Parathyroid adenoma (tissue), 2 donors: ENCODE results near the gene TMEM174.

Source experiments
- H2AFZ ChIP-seq: fragments of 300-600 bp; sonication (generic); one replicate; pipeline ENCODE4 v1.7.0; 2017; ENCODE audit warnings: antibody characterized with exemption, mild to moderate bottlenecking
- H3K27ac ChIP-seq: fragments of 300-600 bp; sonication (generic); one replicate; pipeline ENCODE4 v1.7.0; 2017
- H3K27me3 ChIP-seq: fragments of 300-600 bp; sonication (generic); one replicate; pipeline ENCODE4 v1.7.0; 2017; ENCODE audit warnings: low read length; ENCODE audit not compliant: control insufficient read depth, insufficient read depth
- H3K36me3 ChIP-seq: fragments of 300-600 bp; sonication (generic); one replicate; pipeline ENCODE4 v1.7.0; 2017; ENCODE audit warnings: low read length; ENCODE audit not compliant: control insufficient read depth, insufficient read depth
- H3K4me1 ChIP-seq: fragments of 300-600 bp; sonication (generic); one replicate; pipeline ENCODE4 v1.7.0; 2017; ENCODE audit warnings: control low read depth
- H3K4me2 ChIP-seq: fragments of 300-600 bp; sonication (generic); one replicate; pipeline ENCODE4 v1.7.0; 2017; ENCODE audit warnings: low read length
- H3K4me3 ChIP-seq: fragments of 300-600 bp; sonication (generic); one replicate; pipeline ENCODE4 v1.7.0; 2017; ENCODE audit warnings: low read depth, low read length
- H3K79me2 ChIP-seq: fragments of 300-600 bp; sonication (generic); one replicate; pipeline ENCODE4 v1.7.0; 2017; ENCODE audit warnings: control low read depth
- H3K9ac ChIP-seq: fragments of 300-600 bp; sonication (generic); one replicate; pipeline ENCODE4 v1.7.0; 2017; ENCODE audit warnings: mild to moderate bottlenecking
- H3K9me3 ChIP-seq: fragments of 300-600 bp; sonication (generic); one replicate; pipeline ENCODE4 v1.7.0; 2017; ENCODE audit warnings: low read length; ENCODE audit not compliant: control insufficient read depth
- CTCF ChIP-seq: fragments of 300-600 bp; sonication (generic); IDR thresholded peaks from one replicate; pipeline ENCODE4 v1.7.0; 2017; ENCODE audit warnings: antibody characterized with exemption, mild to moderate bottlenecking
- donor health status: primary hyperparathyroidism.

The TMEM174 gene

DNA sequence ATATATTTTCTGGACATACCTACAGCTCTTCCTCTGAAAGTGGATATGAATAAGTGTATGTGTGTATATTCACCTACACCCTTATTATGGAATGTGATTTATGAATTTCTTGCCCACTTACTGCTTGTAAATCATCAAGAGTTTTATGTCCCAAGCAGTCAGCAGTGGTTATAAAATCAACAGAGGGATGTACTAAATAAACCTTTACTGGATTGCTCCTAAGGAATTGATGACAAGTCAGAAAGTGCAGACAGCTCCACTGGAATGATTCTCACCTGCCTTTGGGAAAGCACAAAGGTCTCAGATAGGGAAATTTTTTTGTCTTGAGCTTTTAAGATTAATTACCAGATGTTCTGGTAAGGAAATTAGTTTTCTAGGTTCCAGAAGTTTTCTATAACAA lies 9.3 kb downstream of the TMEM174 start:
- peaks cover 4% of the 10 kb centered on the region for H3K4me1 ChIP-seq
- TF ChIP-seq CTCF: no peak
- H3K9ac ChIP-seq: no peak overlapping the region
- H3K27me3 ChIP-seq: no peaks in the 10 kb centered on the region
- H3K4me3 ChIP-seq: no peak overlapping the region
- no peaks in the 10 kb centered on the region for H3K9me3 ChIP-seq
- no peak overlapping the region for H3K4me2 ChIP-seq
- H3K79me2 ChIP-seq: no peaks in the 10 kb centered on the region
- no peak overlapping the region for H3K27ac ChIP-seq
- no peaks in the 10 kb centered on the region for H3K36me3 ChIP-seq
- no peak overlapping the region for H2AFZ ChIP-seq

- H3K79me2 ChIP-seq: no peaks in the 10 kb centered on the region
- no peaks in the 10 kb centered on the region for H3K36me3 ChIP-seq
- H3K27ac ChIP-seq: no peak overlapping the region
- no peaks in the 10 kb centered on the region for H3K9me3 ChIP-seq
- H2AFZ ChIP-seq: no peak overlapping the region
- H3K4me3 ChIP-seq: no peak overlapping the region
- peaks cover 4% of the 10 kb centered on the region for H3K4me1 ChIP-seq
- H3K9ac ChIP-seq: no peak overlapping the region
- no peaks in the 10 kb centered on the region for H3K27me3 ChIP-seq
- no peak overlapping the region for H3K4me2 ChIP-seq
- TF ChIP-seq CTCF: no peak
Observed at GRCh38 chr5:73183000-73183399, 10.0 kb downstream of the TMEM174 start.

DNA sequence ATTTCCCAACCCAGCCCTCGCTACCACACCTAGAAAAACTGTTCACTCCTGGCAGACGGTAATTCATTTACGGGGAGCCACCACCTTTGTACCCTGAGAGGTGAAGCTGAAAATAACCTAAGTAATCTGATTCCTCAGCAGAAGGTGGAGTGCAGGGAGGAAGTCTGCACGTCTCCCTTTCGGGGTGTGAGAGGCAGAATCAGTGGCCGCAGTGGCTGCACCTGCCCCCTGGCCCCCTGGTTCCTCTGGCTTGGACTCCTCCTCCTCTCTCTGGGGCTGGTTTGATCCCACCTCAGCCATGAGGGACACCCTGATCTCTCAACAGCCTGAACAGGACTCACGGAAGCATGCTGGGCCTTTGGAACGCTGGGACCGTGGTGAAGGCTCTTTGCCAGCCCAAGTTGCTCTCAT lies 10.5 kb downstream of the TMEM174 start:
- H3K27ac ChIP-seq: no peak overlapping the region
- no peaks in the 10 kb centered on the region for H3K9me3 ChIP-seq
- H3K4me1 ChIP-seq: peaks cover 4% of the 10 kb centered on the region
- no peaks in the 10 kb centered on the region for H3K79me2 ChIP-seq
- peak overlapping the region; percentile 21 for H2AFZ ChIP-seq
- H3K4me2 ChIP-seq: no peak overlapping the region
- H3K4me3 ChIP-seq: no peak overlapping the region
- no peaks in the 10 kb centered on the region for H3K36me3 ChIP-seq
- TF ChIP-seq CTCF: no peak
- H3K9ac ChIP-seq: no peak overlapping the region
- no peaks in the 10 kb centered on the region for H3K27me3 ChIP-seq

GRCh38 chr5:73186976-73187375 lies 14.0 kb downstream of the TMEM174 start:
- H3K27ac ChIP-seq: no peak overlapping the region
- no peaks in the 10 kb centered on the region for H3K27me3 ChIP-seq

More at GRCh38 chr5:73186976-73187375, 14.0 kb downstream of the TMEM174 start:
- Histone ChIP-seq H3K79me2 (no peaks in the 10 kb centered on the region), H3K4me1 (peaks cover 4% of the 10 kb centered on the region), H3K9ac (no peak overlapping the region), H3K4me2 (no peak overlapping the region), H3K36me3 (no peaks in the 10 kb centered on the region), H3K9me3 (no peaks in the 10 kb centered on the region), H2AFZ (no peak overlapping the region), H3K4me3 (no peak overlapping the region)
- TF ChIP-seq CTCF: no peak
